Suprapubic skin (tissue), 3 donors: ENCODE data around the gene TIMP2.

ENCODE experiments used
- CTCF ChIP-seq, 2 donors: fragments of 200-600 bp in 1 of 2; fragments of 450-650 bp in 1 of 2; sonication (generic) in 1 of 2; IDR thresholded peaks; one replicate each; pipeline ENCODE4 v1.5.1; 2016 to 2019; ENCODE audit warnings: antibody characterized with exemption in 2 of 2, mild to moderate bottlenecking in 1 of 2, moderate library complexity in 1 of 2
- POLR2A ChIP-seq, 2 donors: fragments of 450-650 bp; IDR thresholded peaks; one replicate each; pipeline ENCODE4 v1.6.1; 2017; ENCODE audit warnings: antibody characterized with exemption in 2 of 2, mild to moderate bottlenecking in 2 of 2, moderate library complexity in 2 of 2

GRCh38 chr17:78959803-78960202 is 34.6 kb upstream of the TIMP2 start:
- TF ChIP-seq CTCF (IDR thresholded peaks at IDR 0.05) (no peak), POLR2A (IDR thresholded peaks at IDR 0.05) (no peak)
